HCT116 (cell line): ENCODE data around the gene C5orf63. TPM values are rescaled to one million over a fixed set of nuclear protein-coding genes. Genes with fewer than 3 reads are reported as not detected.

ENCODE experiments used
- ATAC-seq: fragments of 200-7000 bp; cut with Tn5 transposase; 2 replicates; pipeline ENCODE4 v1.9.1; 2020; ENCODE audit warnings: mild to moderate bottlenecking, moderate library complexity
- BruUV-seq: library from RNA; stranded (reverse); fragments of 400-500 nt; replicated peaks from 2 replicates; lab custom pipeline; 2021; lab: Mats Ljungman, UMichigan
- CTCF ChIA-PET: fragments of 300-600 bp; sonication (Branson Sonifier 250); formaldehyde crosslinking; loops from one replicate; lab custom pipeline; 2021; ENCODE audit warnings: antibody characterized with exemption; lab: Charles Lee
- POLR2A ChIA-PET: fragments of 300-600, 350-600 bp; sonication (Branson Sonifier 250); formaldehyde crosslinking; loops from one replicate; lab custom pipeline; 2021; ENCODE audit warnings: antibody characterized with exemption; lab: Charles Lee
- RAD21 ChIA-PET, 2 experiments: fragments of 300-600 bp; sonication (Branson Sonifier 250); formaldehyde crosslinking; loops; one replicate each; lab custom pipeline; 2023; ENCODE audit warnings: low total read pairs in 2 of 2; ENCODE audit not compliant: uncharacterized antibody in 2 of 2, unreplicated experiment in 2 of 2, low non-redundant PET in 1 of 2; lab: Charles Lee
- DNase-seq: peaks from one replicate; pipeline ENCODE4 v3.0.0-alpha.2; 2010; ENCODE audit warnings: low read depth, low spot score
- H2AFZ ChIP-seq: fragments of 200-600 bp; shearing (Covaris generic), sonication (generic); 2 replicates; pipeline ENCODE4 v1.6.1; 2017; ENCODE audit warnings: low read depth, mixed run types, mixed read lengths, antibody characterized with exemption, low read length; ENCODE audit not compliant: poor library complexity, severe bottlenecking
- H3K27ac ChIP-seq: 2 replicates; pipeline ENCODE4 v1.5.1; 2012; ENCODE audit warnings: low read depth, low read length
- H3K27me3 ChIP-seq: fragments of 200-600 bp; sonication (generic); 2 replicates; pipeline ENCODE4 v1.6.1; 2016; ENCODE audit warnings: mixed run types, low read length, mixed read lengths; ENCODE audit not compliant: insufficient read depth
- H3K36me3 ChIP-seq, 2 experiments: fragments of 200-500 bp in 1 of 2; fragments of 200-600 bp in 1 of 2; sonication (Bioruptor generic) in 1 of 2; sonication (generic) in 1 of 2; 2 replicates each; pipeline versions ENCODE4 v1.5.1 to v1.6.1; 2014 to 2016; ENCODE audit warnings: low read length in 2 of 2, inconsistent platforms in 1 of 2, mixed read lengths in 1 of 2, mixed run types in 1 of 2; ENCODE audit not compliant: insufficient read depth in 2 of 2, control insufficient read depth in 1 of 2
- H3K4me1 ChIP-seq, 2 experiments: fragments of 200-600 bp in 1 of 2; sonication (generic) in 1 of 2; 2 replicates each; pipeline versions ENCODE4 v1.5.1 to v1.6.1; 2012 to 2017; ENCODE audit warnings: low read length in 2 of 2, inconsistent platforms in 1 of 2, mild to moderate bottlenecking in 1 of 2, mixed read lengths in 1 of 2, mixed run types in 1 of 2, moderate library complexity in 1 of 2; ENCODE audit not compliant: insufficient read depth in 2 of 2, control insufficient read depth in 1 of 2
- H3K4me2 ChIP-seq: fragments of 200-600 bp; sonication (generic); 2 replicates; pipeline ENCODE4 v1.6.1; 2017; ENCODE audit warnings: mixed run types, low read length, mixed read lengths
- H3K4me3 ChIP-seq, 2 experiments: fragments of 200-600 bp in 1 of 2; sonication (generic) in 1 of 2; replicated peaks in 1 of 2; 2 replicates each; pipeline ENCODE4 v1.5.1; 2011 to 2016; ENCODE audit warnings: low read length in 2 of 2, control low read depth in 1 of 2, low read depth in 1 of 2, mild to moderate bottlenecking in 1 of 2, mixed read lengths in 1 of 2, mixed run types in 1 of 2
- H3K79me2 ChIP-seq: fragments of 200-600 bp; sonication (generic); 2 replicates; pipeline ENCODE4 v1.6.1; 2017; ENCODE audit warnings: mild to moderate bottlenecking, mixed run types, low read length, moderate library complexity, mixed read lengths; ENCODE audit not compliant: insufficient read depth
- H3K9ac ChIP-seq: fragments of 200-600 bp; sonication (generic); 2 replicates; pipeline ENCODE4 v1.6.1; 2016; ENCODE audit warnings: low read length, mixed read lengths
- H3K9me2 ChIP-seq: fragments of 200-600 bp; sonication (generic), shearing (Covaris generic); 2 replicates; pipeline ENCODE4 v1.6.1; 2017; ENCODE audit warnings: mixed run types, mild to moderate bottlenecking, moderate library complexity; ENCODE audit not compliant: insufficient read depth
- H3K9me3 ChIP-seq, 2 experiments: fragments of 200-500 bp in 1 of 2; fragments of 200-600 bp in 1 of 2; sonication (Bioruptor generic) in 1 of 2; sonication (generic) in 1 of 2; 2 replicates each; pipeline ENCODE4 v1.6.1; 2014 to 2017; ENCODE audit warnings: low read length in 2 of 2, mixed read lengths in 2 of 2, inconsistent platforms in 1 of 2, low read depth in 1 of 2, mild to moderate bottlenecking in 1 of 2, mixed run types in 1 of 2, moderate library complexity in 1 of 2; ENCODE audit not compliant: control insufficient read depth in 1 of 2, insufficient read depth in 1 of 2
- H4K20me1 ChIP-seq: fragments of 200-600 bp; sonication (generic), shearing (Covaris generic); 2 replicates; pipeline ENCODE4 v1.6.1; 2017; ENCODE audit warnings: mixed run types, mild to moderate bottlenecking, moderate library complexity; ENCODE audit not compliant: insufficient read depth
- CBX3 ChIP-seq: IDR thresholded peaks from 2 replicates; pipeline ENCODE4 v1.6.1; 2012; ENCODE audit warnings: low read depth
- ELF1 ChIP-seq: IDR thresholded peaks from 2 replicates; pipeline ENCODE4 v1.6.1; 2012; ENCODE audit warnings: low read depth, borderline replicate concordance
- FOSL1 ChIP-seq: IDR thresholded peaks from 2 replicates; pipeline ENCODE4 v1.6.1; 2012; ENCODE audit warnings: low read depth
- POLR2A ChIP-seq: IDR thresholded peaks from 2 replicates; pipeline ENCODE4 v1.7.0; 2011; ENCODE audit warnings: borderline replicate concordance; ENCODE audit not compliant: insufficient read depth, insufficient read length; ENCODE audit errors: extremely low read depth
- RAD21 ChIP-seq: IDR thresholded peaks from 2 replicates; pipeline ENCODE4 v1.6.1; 2012; ENCODE audit warnings: low read depth, mild to moderate bottlenecking
- SIN3A ChIP-seq: IDR thresholded peaks from 2 replicates; pipeline ENCODE4 v1.6.1; 2012; ENCODE audit warnings: low read depth
- YY1 ChIP-seq: IDR thresholded peaks from 2 replicates; pipeline ENCODE4 v1.6.1; 2011; ENCODE audit warnings: low read length, low read depth, moderate library complexity, mild to moderate bottlenecking; ENCODE audit not compliant: insufficient replicate concordance; ENCODE audit errors: extremely low read depth
- ZBTB33 ChIP-seq: IDR thresholded peaks from 2 replicates; pipeline ENCODE4 v1.6.1; 2011; ENCODE audit warnings: mild to moderate bottlenecking, low read length, moderate library complexity; ENCODE audit not compliant: insufficient replicate concordance; ENCODE audit errors: extremely low read depth
- ZNF274 ChIP-seq: fragments of 200-500 bp; sonication (Bioruptor generic); IDR thresholded peaks from 2 replicates; pipeline ENCODE4 v1.6.1; 2014; ENCODE audit warnings: mild to moderate bottlenecking, low read depth, low read length, inconsistent platforms
- intact Hi-C: fragments of 100-400 bp; cut with micrococcal nuclease; formaldehyde crosslinking; loops from 2 replicates; pipeline ENCODE4 v1.10.0; 2022
- total RNA-seq: library from RNA; stranded (reverse); gene quantifications from one replicate; pipeline ENCODE4 v1.2.1, GENCODE V29; 2021; ENCODE audit not compliant: unreplicated experiment

The C5orf63 gene
- total RNA-seq, 1 experiment from 2014 or later: 4.4 TPM

DNA sequence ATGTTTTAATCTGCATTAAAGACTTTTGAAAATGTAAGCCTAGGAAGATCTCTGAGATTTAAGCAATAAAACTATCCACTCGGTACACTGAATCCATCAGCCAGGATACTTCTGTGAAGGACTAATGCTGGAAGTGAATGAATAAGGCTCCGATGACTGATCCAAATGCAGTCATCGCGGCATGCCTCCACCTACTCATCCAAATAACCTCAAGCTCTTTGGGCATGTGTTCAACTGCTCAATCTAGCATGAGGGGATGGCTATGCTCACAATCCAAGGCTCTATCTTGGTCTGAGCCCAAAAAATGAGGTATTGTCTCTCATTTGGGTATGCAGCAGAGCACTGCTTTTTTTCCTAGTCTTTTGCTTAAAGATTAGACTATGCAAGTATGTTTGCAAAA, 62.1 kb downstream of the C5orf63 start:
- CTCF ChIA-PET: no interaction called here
- Histone ChIP-seq H2AFZ (no peak overlapping the region), H3K4me3 (no peak overlapping the region), H3K9ac (no peak overlapping the region), H3K27me3 (no peaks in the 10 kb centered on the region), H3K9me3 (no peaks in the 10 kb centered on the region), H3K4me1 (no peaks in the 10 kb centered on the region), H4K20me1 (no peaks in the 10 kb centered on the region), H3K79me2 (no peaks in the 10 kb centered on the region), H3K4me2 (no peak overlapping the region), H3K36me3 (no peaks in the 10 kb centered on the region), H3K27ac (no peak overlapping the region), H3K9me2 (no peaks in the 10 kb centered on the region)
- TF ChIP-seq CBX3 (no peak), POLR2A (no peak), ZNF274 (no peak), ELF1 (no peak), FOSL1 (no peak), YY1 (no peak), RAD21 (no peak)
- ATAC-seq: no peak
- intact Hi-C loops: no loop called here
- no peak for DNase-seq
- POLR2A ChIA-PET: no interaction called here
- BruUV-seq: no TSS peak
- RAD21 ChIA-PET: no interaction called here

DNA sequence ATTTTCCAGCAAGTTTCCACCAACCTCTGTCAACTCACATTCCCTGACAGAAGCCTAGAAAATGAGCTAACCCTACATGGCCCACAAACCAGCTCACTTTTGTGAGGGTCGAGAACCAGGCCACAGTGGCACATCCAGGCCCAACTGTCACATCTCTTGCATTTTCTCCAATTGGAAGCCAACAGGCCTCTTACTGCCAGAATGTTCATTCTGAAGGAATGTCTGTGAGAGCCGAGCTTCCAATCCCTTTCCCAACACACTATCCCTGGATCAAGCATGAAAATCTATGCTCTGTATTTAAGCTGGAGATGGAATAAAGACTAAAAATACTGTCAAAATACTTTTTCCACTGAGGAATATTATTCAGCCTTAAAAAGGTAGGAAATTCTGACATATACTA, 62.9 kb downstream of the C5orf63 start:
- H3K4me1 ChIP-seq: no peaks in the 10 kb centered on the region
- POLR2A ChIA-PET: no interaction called here
- H3K9me2 ChIP-seq: no peaks in the 10 kb centered on the region
- H3K79me2 ChIP-seq: no peaks in the 10 kb centered on the region
- H3K4me3 ChIP-seq: no peak overlapping the region
- intact Hi-C loops: no loop called here
- no peaks in the 10 kb centered on the region for H3K9me3 ChIP-seq
- CTCF ChIA-PET: no interaction called here
- no peak overlapping the region for H3K4me2 ChIP-seq
- H3K27ac ChIP-seq: no peak overlapping the region
- TF ChIP-seq SIN3A: no peak
- TF ChIP-seq ZBTB33: no peak
- H4K20me1 ChIP-seq: no peaks in the 10 kb centered on the region
- no TSS peak for BruUV-seq
- ATAC-seq (no peak), DNase-seq (no peak)
- no peak overlapping the region for H3K9ac ChIP-seq
- H2AFZ ChIP-seq: no peak overlapping the region
- RAD21 ChIA-PET: no interaction called here
- no peaks in the 10 kb centered on the region for H3K27me3 ChIP-seq
- H3K36me3 ChIP-seq: no peaks in the 10 kb centered on the region
